GM12878 (cell line): ENCODE data around the gene TMEM201. TPM values are rescaled to one million over a fixed set of nuclear protein-coding genes. Genes with fewer than 3 reads are reported as not detected.

Experiments used
- CHD2 ChIP-seq: IDR thresholded peaks from 2 replicates; pipeline ENCODE4 v1.6.1; 2011; ENCODE audit warnings: low read depth, low read length, improper control_type of control experiment, borderline replicate concordance
- ETV6 ChIP-seq, 2 experiments: fragments of 450-650 bp in 1 of 2; IDR thresholded peaks in 1 of 2; conservative IDR thresholded peaks in 1 of 2; 2 replicates each; pipeline ENCODE4 v1.6.1; 2014; ENCODE audit warnings: antibody characterized with exemption in 1 of 2, borderline replicate concordance in 1 of 2, low read depth in 1 of 2, mild to moderate bottlenecking in 1 of 2, moderate library complexity in 1 of 2
- HCFC1 ChIP-seq: fragments of 150-350 bp; IDR thresholded peaks from 2 replicates; pipeline ENCODE4 v1.6.1; 2014; ENCODE audit warnings: low read length
- MTA2 ChIP-seq: fragments of 450-650 bp; IDR thresholded peaks from 2 replicates; pipeline ENCODE4 v1.6.1; 2016; ENCODE audit warnings: low read depth, mild to moderate bottlenecking, moderate library complexity
- NFXL1 ChIP-seq: fragments of 450-650 bp; IDR thresholded peaks from 2 replicates; pipeline ENCODE4 v1.6.1; 2017; ENCODE audit warnings: antibody characterized with exemption, mild to moderate bottlenecking, borderline replicate concordance
- SUZ12 ChIP-seq: fragments of 200-600 bp; sonication (generic); IDR thresholded peaks from one replicate; pipeline ENCODE4 v1.6.1; 2018; ENCODE audit warnings: antibody characterized with exemption, mild to moderate bottlenecking; ENCODE audit not compliant: unreplicated experiment
- TCF7 ChIP-seq: IDR thresholded peaks from 2 replicates; pipeline ENCODE4 v1.6.1; 2014; ENCODE audit warnings: antibody characterized with exemption, borderline replicate concordance
- ZNF622 ChIP-seq: fragments of 450-650 bp; IDR thresholded peaks from 2 replicates; pipeline ENCODE4 v1.6.1; 2017; ENCODE audit warnings: mild to moderate bottlenecking, inconsistent platforms
- polyA plus RNA-seq, 11 experiments: library from polyadenylated mRNA; depleted of rRNA in 4 of 11; unstranded in 6 of 11; stranded (reverse) in 5 of 11; fragments of >200 nt; fragmentation: Nextera tagmentation in 4 of 11; fragmentation: Illumina TruSeq in 1 of 11; extraction: Ambion mirVana in 4 of 11; extraction: Trizol in 1 of 11; gene quantifications; 1 replicate in 1 of 11; 2 replicates in 10 of 11; pipeline versions ENCODE4 v1.2.1 to v1.2.3, GENCODE V29; 2011 to 2016; ENCODE audit warnings: inconsistent platforms in 2 of 11, missing spikeins in 2 of 11, low read depth in 1 of 11
- total RNA-seq, 4 experiments: library from RNA; depleted of rRNA in 3 of 4; stranded (reverse); fragments of >200 nt in 3 of 4; fragmentation: Illumina TruSeq in 1 of 4; extraction: Trizol in 1 of 4; gene quantifications; 2 replicates each; pipeline versions ENCODE4 v1.2.1 to v1.2.3, GENCODE V29; 2013 to 2021
- TF ChIP-seq, protein P1 (sequence below): fragments of 450-650 bp; IDR thresholded peaks from 2 replicates; pipeline ENCODE4 v1.6.1; 2017; ENCODE audit warnings: mild to moderate bottlenecking, moderate library complexity

Gene TMEM201
- total and polyA plus RNA-seq, 10 of the 15 experiments (the other 5 are each of a cell fraction or from before 2014, with no cell fraction given): 0.13 to 26.6 (median 6.1) TPM

- TF ChIP-seq NFXL1: no peak
- TF ChIP-seq MTA2: no peak
- TF ChIP-seq HCFC1: no peak
- no peak for TF ChIP-seq CHD2
- TF ChIP-seq ZNF622: no peak
- TF ChIP-seq TCF7: no peak
- TF ChIP-seq SUZ12: no peak
- TF ChIP-seq ETV6 (conservative IDR thresholded peaks at IDR 0.05 in 1 of 2, IDR thresholded peaks at IDR 0.05 in 1 of 2; ENCODE audit: borderline replicate concordance in 1 of 2, low read depth in 1 of 2): no peak
- TF ChIP-seq, protein P1, sequence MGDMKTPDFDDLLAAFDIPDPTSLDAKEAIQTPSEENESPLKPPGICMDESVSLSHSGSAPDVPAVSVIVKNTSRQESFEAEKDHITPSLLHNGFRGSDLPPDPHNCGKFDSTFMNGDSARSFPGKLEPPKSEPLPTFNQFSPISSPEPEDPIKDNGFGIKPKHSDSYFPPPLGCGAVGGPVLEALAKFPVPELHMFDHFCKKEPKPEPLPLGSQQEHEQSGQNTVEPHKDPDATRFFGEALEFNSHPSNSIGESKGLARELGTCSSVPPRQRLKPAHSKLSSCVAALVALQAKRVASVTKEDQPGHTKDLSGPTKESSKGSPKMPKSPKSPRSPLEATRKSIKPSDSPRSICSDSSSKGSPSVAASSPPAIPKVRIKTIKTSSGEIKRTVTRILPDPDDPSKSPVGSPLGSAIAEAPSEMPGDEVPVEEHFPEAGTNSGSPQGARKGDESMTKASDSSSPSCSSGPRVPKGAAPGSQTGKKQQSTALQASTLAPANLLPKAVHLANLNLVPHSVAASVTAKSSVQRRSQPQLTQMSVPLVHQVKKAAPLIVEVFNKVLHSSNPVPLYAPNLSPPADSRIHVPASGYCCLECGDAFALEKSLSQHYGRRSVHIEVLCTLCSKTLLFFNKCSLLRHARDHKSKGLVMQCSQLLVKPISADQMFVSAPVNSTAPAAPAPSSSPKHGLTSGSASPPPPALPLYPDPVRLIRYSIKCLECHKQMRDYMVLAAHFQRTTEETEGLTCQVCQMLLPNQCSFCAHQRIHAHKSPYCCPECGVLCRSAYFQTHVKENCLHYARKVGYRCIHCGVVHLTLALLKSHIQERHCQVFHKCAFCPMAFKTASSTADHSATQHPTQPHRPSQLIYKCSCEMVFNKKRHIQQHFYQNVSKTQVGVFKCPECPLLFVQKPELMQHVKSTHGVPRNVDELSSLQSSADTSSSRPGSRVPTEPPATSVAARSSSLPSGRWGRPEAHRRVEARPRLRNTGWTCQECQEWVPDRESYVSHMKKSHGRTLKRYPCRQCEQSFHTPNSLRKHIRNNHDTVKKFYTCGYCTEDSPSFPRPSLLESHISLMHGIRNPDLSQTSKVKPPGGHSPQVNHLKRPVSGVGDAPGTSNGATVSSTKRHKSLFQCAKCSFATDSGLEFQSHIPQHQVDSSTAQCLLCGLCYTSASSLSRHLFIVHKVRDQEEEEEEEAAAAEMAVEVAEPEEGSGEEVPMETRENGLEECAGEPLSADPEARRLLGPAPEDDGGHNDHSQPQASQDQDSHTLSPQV: no peak
Observed at GRCh38 chr1:9595968-9596340, 7.2 kb downstream of the TMEM201 start (continued).
